Cardiac muscle cell (in vitro differentiated cells and primary cell): Measurements from ENCODE around the gene CHTF18. TPM values are rescaled to one million over a fixed set of nuclear protein-coding genes. Genes with fewer than 3 reads are reported as not detected.

Source experiments
- DNase-seq, 2 donors: peaks; one replicate each; pipeline versions ENCODE4 v3.0.0 to v3.0.0-alpha.2; 2010 to 2017; ENCODE audit warnings: low read depth in 1 of 2, low spot score in 1 of 2
- H3K27ac ChIP-seq: fragments of 200-600 bp; sonication (generic); 2 replicates; pipeline ENCODE4 v1.5.1; 2016
- H3K27me3 ChIP-seq: fragments of 200-600 bp; sonication (generic); 2 replicates; pipeline ENCODE4 v1.6.0; 2016; ENCODE audit warnings: control low read depth
- H3K36me3 ChIP-seq: fragments of 200-600 bp; sonication (generic); 2 replicates; pipeline ENCODE4 v1.5.1; 2016; ENCODE audit warnings: control low read depth
- H3K4me1 ChIP-seq: fragments of 200-600 bp; sonication (generic); 2 replicates; pipeline ENCODE4 v1.8.1; 2017; ENCODE audit warnings: low read depth, mild to moderate bottlenecking, mixed run types
- H3K4me3 ChIP-seq: fragments of 200-600 bp; sonication (generic); 2 replicates; pipeline ENCODE4 v1.5.1; 2016; ENCODE audit warnings: mild to moderate bottlenecking
- H3K9me3 ChIP-seq: fragments of 200-600 bp; sonication (generic); 2 replicates; pipeline ENCODE4 v1.5.1; 2017; ENCODE audit warnings: low read depth, mild to moderate bottlenecking, control low read depth
- CTCF ChIP-seq: IDR thresholded peaks from 2 replicates; pipeline ENCODE4 v1.5.1; 2012; ENCODE audit warnings: low read depth, mild to moderate bottlenecking, low read length
- polyA plus RNA-seq: library from polyadenylated mRNA; unstranded; fragments of >200 nt; fragmentation: Nextera tagmentation; extraction: Ambion mirVana; gene quantifications from 2 replicates; pipeline ENCODE4 v1.2.1, GENCODE V29; 2016
- total RNA-seq: library from RNA; depleted of rRNA; stranded (reverse); fragments of >200 nt; gene quantifications from 2 replicates; pipeline ENCODE4 v1.2.3, GENCODE V29; 2016

CHTF18 gene
- total and polyA plus RNA-seq, 2 experiments from 2014 or later, result 43.6 to 107 TPM

GRCh38 chr16:743794-744500 lies 44.5 kb upstream of the CHTF18 start:
- peak; percentile 12 for TF ChIP-seq CTCF
- Histone ChIP-seq H3K36me3 (no peaks in the 10 kb centered on the region), H3K9me3 (no peaks in the 10 kb centered on the region), H3K4me3 (no peak overlapping the region), H3K4me1 (no peaks in the 10 kb centered on the region), H3K27ac (no peak overlapping the region), H3K27me3 (no peaks in the 10 kb centered on the region)
- DNase-seq, result no peak

GRCh38 chr16:745739-746138 lies 42.7 kb upstream of the CHTF18 start:
- Histone ChIP-seq H3K4me3 (no peak overlapping the region), H3K4me1 (no peaks in the 10 kb centered on the region), H3K9me3 (no peaks in the 10 kb centered on the region), H3K36me3 (no peaks in the 10 kb centered on the region), H3K27me3 (no peaks in the 10 kb centered on the region), H3K27ac (no peak overlapping the region)
- peak in 1 of 2 donors; percentile 65 for DNase-seq
- peak; percentile 15 for TF ChIP-seq CTCF

GRCh38 chr16:746637-747036 lies 41.8 kb upstream of the CHTF18 start:
- TF ChIP-seq CTCF, result no peak
- Histone ChIP-seq H3K36me3 (no peaks in the 10 kb centered on the region), H3K4me3 (no peak overlapping the region), H3K4me1 (no peaks in the 10 kb centered on the region), H3K27me3 (no peaks in the 10 kb centered on the region), H3K9me3 (no peaks in the 10 kb centered on the region), H3K27ac (no peak overlapping the region)
- no peak for DNase-seq

GRCh38 chr16:747978-748746 lies 40.3 kb upstream of the CHTF18 start:
- DNase-seq, result no peak
- Histone ChIP-seq H3K27me3 (no peaks in the 10 kb centered on the region), H3K36me3 (no peaks in the 10 kb centered on the region), H3K9me3 (no peaks in the 10 kb centered on the region), H3K4me1 (peaks cover 3% of the 10 kb centered on the region), H3K4me3 (no peak overlapping the region), H3K27ac (no peak overlapping the region)
- TF ChIP-seq CTCF, result no peak

GRCh38 chr16:749010-749409 lies 39.4 kb upstream of the CHTF18 start:
- H3K9me3 ChIP-seq, result no peaks in the 10 kb centered on the region
- TF ChIP-seq CTCF, result no peak
- H3K4me3 ChIP-seq, result no peak overlapping the region
- peak in 1 of 2 donors; percentile 90 for DNase-seq
- no peaks in the 10 kb centered on the region for H3K27me3 ChIP-seq
- H3K36me3 ChIP-seq, result no peaks in the 10 kb centered on the region
- H3K4me1 ChIP-seq, result peaks cover 3% of the 10 kb centered on the region
- no peak overlapping the region for H3K27ac ChIP-seq
